HUES48 (cell line): Measurements from ENCODE around the gene PLXNA1.

Experiments used
- H3K27ac ChIP-seq: one replicate; pipeline ENCODE4 v1.7.0; 2013; ENCODE audit warnings: low read depth, low read length, inconsistent platforms
- H3K27me3 ChIP-seq: 2 replicates; pipeline ENCODE4 v1.6.1; 2013; ENCODE audit warnings: mild to moderate bottlenecking, low read length; ENCODE audit not compliant: control insufficient read depth, insufficient read depth
- H3K36me3 ChIP-seq: 2 replicates; pipeline ENCODE4 v1.6.1; 2013; ENCODE audit warnings: low read length; ENCODE audit not compliant: control insufficient read depth, insufficient read depth
- H3K4me1 ChIP-seq: 2 replicates; pipeline ENCODE4 v1.6.1; 2013; ENCODE audit warnings: mild to moderate bottlenecking, low read length; ENCODE audit not compliant: control insufficient read depth, insufficient read depth
- H3K4me3 ChIP-seq: 2 replicates; pipeline ENCODE4 v1.5.1; 2013; ENCODE audit warnings: mild to moderate bottlenecking, low read depth, low read length
- H3K9ac ChIP-seq: 2 replicates; pipeline ENCODE4 v1.6.1; 2013; ENCODE audit warnings: mild to moderate bottlenecking, low read depth, low read length, moderate library complexity
- H3K9me3 ChIP-seq: 2 replicates; pipeline ENCODE4 v1.6.1; 2013; ENCODE audit warnings: low read length; ENCODE audit not compliant: control insufficient read depth, insufficient read depth

The PLXNA1 gene

DNA sequence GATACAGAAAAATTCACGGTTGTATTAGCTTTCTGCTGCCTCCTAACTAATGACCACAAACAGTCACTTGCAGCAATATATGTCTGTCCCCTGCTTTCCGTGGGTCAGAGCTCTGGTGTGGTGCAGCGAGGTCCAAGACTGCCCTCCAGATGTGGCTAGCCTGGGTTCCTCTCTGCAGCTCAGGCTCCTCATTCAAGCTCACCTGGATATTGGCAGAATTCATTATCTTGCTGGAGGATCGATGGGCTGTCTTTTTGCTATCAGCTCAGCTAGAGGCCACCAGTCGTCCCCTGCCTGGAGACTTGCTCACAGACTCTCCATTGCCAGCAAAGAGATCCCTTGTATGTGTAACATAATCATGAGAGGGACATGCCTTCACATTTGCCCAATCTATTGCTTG is 12.8 kb upstream of the PLXNA1 start:
- no peak overlapping the region for H3K27ac ChIP-seq
- no peaks in the 10 kb centered on the region for H3K36me3 ChIP-seq
- no peaks in the 10 kb centered on the region for H3K27me3 ChIP-seq
- no peaks in the 10 kb centered on the region; the same call in 1 of the 2 replicates for H3K9me3 ChIP-seq
- no peak overlapping the region for H3K4me3 ChIP-seq
- 0 out of 2 replicates have a peak, but pooled peaks cover 5% of the 10 kb centered on the region for H3K4me1 ChIP-seq
- no peak overlapping the region for H3K9ac ChIP-seq

DNA sequence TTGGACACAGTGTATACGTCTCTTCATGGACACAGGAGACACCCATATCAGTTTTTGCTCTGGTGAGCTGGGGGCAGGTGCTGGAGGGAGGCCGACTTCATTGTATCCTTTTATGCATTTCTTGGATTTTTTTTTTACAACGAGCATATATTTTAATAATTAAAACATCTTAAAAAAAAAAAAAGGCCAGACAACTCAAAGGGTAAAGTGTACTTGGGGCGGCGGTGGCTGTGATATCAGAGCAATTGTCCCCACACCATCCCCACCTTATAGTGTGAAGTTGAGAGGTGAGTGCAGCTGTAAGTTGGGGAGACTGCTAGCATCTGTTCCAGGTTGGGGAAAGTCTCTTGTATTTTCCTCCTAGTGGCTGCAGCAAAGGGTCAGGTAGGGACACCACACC is 12.0 kb upstream of the PLXNA1 start:
- Histone ChIP-seq H3K4me3 (no peak overlapping the region), H3K36me3 (no peaks in the 10 kb centered on the region), H3K9me3 (no peaks in the 10 kb centered on the region; the same call in 1 of the 2 replicates), H3K4me1 (0 out of 2 replicates have a peak, but pooled peaks cover 5% of the 10 kb centered on the region), H3K9ac (no peak overlapping the region), H3K27me3 (no peaks in the 10 kb centered on the region), H3K27ac (no peak overlapping the region)

DNA sequence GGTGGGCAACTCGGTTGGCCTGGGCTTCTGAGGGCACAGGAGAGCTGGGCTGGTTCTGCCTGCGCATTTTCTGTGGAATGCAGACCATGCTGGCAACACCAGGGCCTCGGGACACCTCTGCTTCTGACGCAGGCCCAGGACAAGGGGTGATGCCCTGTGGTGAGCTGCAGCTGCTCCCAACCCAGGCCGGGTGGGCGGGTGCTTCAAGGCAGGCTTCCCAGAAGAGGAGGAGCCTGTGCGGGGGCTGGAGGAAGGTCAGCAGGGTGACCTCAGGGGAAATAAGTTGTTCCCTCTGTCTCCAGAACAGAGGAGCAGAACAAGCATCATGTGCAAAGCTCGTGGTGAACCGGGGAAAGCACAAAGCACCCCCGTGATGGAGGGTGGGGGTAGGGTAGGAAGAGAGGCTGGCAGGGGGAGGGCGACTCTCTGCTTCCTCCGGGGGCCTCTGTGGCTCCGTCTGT is 11.0 kb upstream of the PLXNA1 start:
- Histone ChIP-seq H3K4me3 (no peak overlapping the region), H3K36me3 (no peaks in the 10 kb centered on the region), H3K27ac (no peak overlapping the region), H3K9me3 (no peaks in the 10 kb centered on the region; the same call in 1 of the 2 replicates), H3K4me1 (0 out of 2 replicates have a peak, but pooled peaks cover 5% of the 10 kb centered on the region), H3K27me3 (no peaks in the 10 kb centered on the region), H3K9ac (no peak overlapping the region)

DNA sequence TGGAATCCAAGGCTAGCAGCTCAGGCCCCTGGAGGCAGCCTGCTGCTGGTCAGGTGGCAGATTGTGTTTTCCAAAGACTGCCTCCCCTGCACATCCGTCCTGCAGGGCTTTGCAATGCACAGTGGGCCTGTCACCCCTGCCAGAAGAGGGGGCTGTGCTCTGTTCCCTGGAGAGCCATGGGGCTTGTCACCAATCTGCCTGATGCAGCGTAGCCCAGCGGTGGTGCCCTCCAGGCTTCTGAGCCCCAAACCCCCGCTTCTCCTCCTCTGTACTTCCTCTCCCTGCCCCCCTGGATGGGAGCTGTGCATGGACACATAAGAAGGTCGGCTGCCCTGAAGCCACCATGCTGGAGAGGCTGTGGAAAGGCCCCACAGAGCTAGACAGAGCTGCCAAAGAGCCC is 10.0 kb upstream of the PLXNA1 start:
- no peak overlapping the region for H3K4me3 ChIP-seq
- no peaks in the 10 kb centered on the region for H3K36me3 ChIP-seq
- H3K9ac ChIP-seq = no peak overlapping the region
- H3K9me3 ChIP-seq = no peaks in the 10 kb centered on the region; the same call in 1 of the 2 replicates
- no peaks in the 10 kb centered on the region for H3K27me3 ChIP-seq
- H3K27ac ChIP-seq = no peak overlapping the region
- 0 out of 2 replicates have a peak, but pooled peaks cover 5% of the 10 kb centered on the region for H3K4me1 ChIP-seq

DNA sequence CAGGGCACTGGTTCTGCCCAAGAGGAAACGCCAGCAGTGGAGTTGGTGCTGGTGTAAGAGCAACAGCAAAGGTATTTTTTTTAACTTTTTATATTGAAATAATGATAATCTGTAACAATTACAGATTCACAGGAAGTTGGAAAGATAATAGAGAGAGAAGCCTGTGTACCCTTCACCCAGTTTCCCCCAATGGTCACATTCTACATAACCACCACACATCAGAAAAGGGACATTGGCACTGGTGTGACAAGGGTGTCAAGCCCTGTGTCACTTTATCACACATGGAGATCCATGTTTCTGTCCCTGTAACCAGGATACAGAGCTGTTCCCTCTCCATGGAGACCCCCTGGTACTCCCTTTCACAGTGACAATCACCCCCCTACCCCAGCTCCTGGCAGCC is 9.1 kb upstream of the PLXNA1 start:
- H3K4me1 ChIP-seq = 0 out of 2 replicates have a peak, but pooled peaks cover 5% of the 10 kb centered on the region
- H3K27ac ChIP-seq = no peak overlapping the region

DNA sequence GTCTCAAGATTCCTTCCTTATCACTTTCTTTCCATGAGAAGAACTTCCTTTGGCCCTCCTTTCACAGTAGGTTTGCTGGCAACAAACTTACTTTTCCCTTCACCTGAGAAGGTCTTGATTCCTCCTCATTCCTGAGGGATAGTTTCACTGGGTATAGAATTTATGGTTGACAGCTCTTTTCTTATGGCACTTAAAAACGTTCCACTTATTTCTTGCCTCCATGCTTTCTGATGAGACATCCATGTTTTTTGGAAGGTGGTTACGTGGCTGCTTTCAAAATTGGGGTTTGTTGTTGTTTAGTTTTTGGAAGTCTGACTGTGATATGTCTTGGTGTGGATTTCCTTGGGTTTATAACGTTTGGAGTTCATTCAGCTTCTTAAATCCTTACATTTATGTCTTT is 8.2 kb upstream of the PLXNA1 start:
- no peak overlapping the region for H3K4me3 ChIP-seq
- no peak overlapping the region for H3K27ac ChIP-seq
- no peaks in the 10 kb centered on the region for H3K27me3 ChIP-seq
- H3K36me3 ChIP-seq = no peaks in the 10 kb centered on the region
- no peaks in the 10 kb centered on the region; the same call in 1 of the 2 replicates for H3K9me3 ChIP-seq
- no peaks in the 10 kb centered on the region for H3K4me1 ChIP-seq
- H3K9ac ChIP-seq = no peak overlapping the region

More for the DNA sequence above, 9.1 kb upstream of the PLXNA1 start:
- Histone ChIP-seq H3K36me3 (no peaks in the 10 kb centered on the region), H3K9me3 (no peaks in the 10 kb centered on the region; the same call in 1 of the 2 replicates), H3K4me3 (no peak overlapping the region), H3K9ac (no peak overlapping the region), H3K27me3 (no peaks in the 10 kb centered on the region)

DNA sequence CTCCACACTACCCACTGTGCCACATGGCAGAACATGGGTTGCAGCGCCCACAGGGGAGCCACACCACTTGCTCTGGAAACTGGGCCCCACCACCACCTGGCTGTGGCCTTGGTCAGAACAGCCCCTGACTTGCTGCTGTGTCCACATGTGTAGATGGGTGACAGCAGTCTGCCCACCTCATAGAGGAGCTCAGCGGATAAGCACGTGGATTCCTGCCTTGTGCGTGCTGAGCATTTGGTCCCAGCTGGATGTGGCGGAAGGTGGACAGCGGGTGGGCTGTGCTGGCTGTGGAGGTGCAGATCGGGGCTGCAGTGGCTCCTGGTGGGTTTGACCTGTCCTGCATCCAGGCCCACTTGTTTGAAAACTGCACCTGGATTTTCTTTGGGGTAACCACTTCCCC is 6.0 kb upstream of the PLXNA1 start:
- H3K36me3 ChIP-seq = no peaks in the 10 kb centered on the region
- peaks cover 1% of the 10 kb centered on the region; the same call in 1 of the 2 replicates for H3K4me1 ChIP-seq
- no peak overlapping the region for H3K9ac ChIP-seq
- no peak overlapping the region for H3K4me3 ChIP-seq
- H3K9me3 ChIP-seq = no peaks in the 10 kb centered on the region; the same call in 1 of the 2 replicates
- no peak overlapping the region for H3K27ac ChIP-seq
- H3K27me3 ChIP-seq = peaks cover 9% of the 10 kb centered on the region

DNA sequence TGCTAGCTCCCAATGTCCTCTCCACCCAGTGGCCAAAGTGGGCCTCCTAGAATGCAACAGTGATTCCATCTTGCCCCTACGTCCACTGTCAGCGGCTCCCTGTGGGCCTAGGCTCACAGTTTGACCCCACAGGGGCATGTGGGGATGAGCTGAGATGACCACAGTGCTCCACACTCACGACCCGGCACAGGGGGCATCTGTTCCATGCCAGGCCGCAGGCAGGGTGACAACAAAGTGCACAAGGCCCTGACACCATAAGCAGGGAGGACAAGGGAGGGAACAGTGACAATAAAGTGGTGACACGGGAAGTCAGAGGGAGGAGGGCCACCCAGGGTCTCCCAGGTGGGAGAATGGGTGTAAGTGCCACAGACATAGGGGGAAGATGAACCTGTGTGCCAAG is 5.1 kb upstream of the PLXNA1 start:
- Histone ChIP-seq H3K27ac (no peak overlapping the region), H3K4me3 (no peak overlapping the region), H3K4me1 (peaks cover 4% of the 10 kb centered on the region), H3K9me3 (no peaks in the 10 kb centered on the region; the same call in 1 of the 2 replicates), H3K9ac (no peak overlapping the region), H3K27me3 (peaks cover 10% of the 10 kb centered on the region), H3K36me3 (no peaks in the 10 kb centered on the region)

DNA sequence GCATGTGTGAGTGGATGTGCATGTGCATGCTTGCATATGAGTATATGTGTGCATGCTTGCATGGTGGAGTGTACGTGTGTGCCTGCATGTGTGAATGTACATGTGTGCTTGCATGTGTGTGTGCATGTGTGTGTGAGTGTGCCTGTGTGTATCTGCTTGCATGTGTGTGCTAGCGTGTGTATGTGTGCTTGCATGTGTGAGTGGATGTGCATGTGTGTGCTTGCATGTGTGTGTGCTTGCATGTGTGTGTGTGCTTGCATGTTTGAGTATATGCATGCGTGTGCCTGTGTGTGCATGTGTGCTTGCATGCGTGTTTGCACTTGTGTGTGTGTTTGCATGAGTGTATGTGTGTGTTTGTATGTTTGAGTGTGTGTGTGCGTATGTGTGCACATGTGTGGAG is 4.6 kb upstream of the PLXNA1 start:
- H3K4me1 ChIP-seq = peaks cover 4% of the 10 kb centered on the region
- H3K36me3 ChIP-seq = no peaks in the 10 kb centered on the region
- no peak overlapping the region for H3K9ac ChIP-seq
- H3K9me3 ChIP-seq = no peaks in the 10 kb centered on the region; the same call in 1 of the 2 replicates
- no peak overlapping the region for H3K4me3 ChIP-seq
- H3K27me3 ChIP-seq = peaks cover 10% of the 10 kb centered on the region
- H3K27ac ChIP-seq = no peak overlapping the region

DNA sequence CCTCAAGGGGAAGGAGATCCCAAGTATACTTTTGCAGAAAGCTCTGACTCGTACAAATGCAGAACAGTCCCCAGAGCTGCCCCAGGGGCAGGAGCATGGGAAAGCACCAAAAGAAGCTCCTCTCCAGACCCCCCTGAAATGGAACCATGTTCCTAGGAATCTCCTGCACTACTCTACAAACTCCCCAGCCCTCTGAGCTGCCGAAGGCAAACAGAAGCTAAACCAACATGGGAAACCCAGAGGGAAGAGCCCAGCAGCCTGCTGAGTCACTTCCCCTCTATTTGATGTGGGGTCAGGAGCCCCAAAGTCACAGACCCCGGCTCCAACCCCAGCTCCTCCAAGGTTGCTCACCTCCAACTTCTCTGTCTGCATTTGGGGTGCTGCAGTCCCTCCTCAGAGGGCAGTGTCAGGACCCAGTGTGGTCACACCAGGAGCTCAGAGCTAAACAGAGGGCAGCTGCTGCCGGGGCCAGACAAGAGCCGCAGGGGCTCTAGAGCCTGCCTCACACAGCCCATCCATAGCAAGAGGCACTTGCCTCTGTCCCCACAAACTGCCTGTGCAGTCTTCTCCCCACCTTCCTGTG is 3.8 kb upstream of the PLXNA1 start:
- Histone ChIP-seq H3K9me3 (no peaks in the 10 kb centered on the region; the same call in 1 of the 2 replicates), H3K27me3 (peaks cover 10% of the 10 kb centered on the region), H3K27ac (no peak overlapping the region), H3K36me3 (no peaks in the 10 kb centered on the region), H3K4me3 (no peak overlapping the region), H3K9ac (no peak overlapping the region), H3K4me1 (peaks cover 4% of the 10 kb centered on the region)

DNA sequence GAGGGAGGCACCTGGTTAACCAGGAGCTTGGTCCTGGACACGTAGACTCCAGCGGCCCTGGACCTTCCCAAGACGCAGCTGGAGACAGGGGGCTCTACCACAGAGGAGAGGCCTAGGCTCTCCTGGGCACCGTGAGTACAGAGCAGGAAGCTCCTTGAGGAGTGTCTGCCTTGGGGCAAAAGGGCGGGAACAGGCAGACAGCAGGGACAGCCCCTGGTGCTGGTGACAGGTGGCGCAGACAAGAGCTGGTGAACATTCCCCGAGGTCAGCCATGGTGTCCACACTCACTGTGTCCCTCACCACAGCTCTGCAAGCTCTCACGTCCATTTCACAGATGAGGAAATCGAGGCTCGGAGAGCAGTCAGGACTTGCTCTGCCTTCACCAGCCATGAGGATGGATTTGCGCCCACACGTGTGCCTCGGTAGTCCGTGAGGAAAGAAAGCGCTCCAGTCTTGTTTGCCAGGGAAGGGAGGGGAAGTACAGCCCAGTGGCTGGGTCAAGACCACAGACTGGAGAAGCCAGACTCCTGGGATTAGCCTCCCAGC is 2.6 kb upstream of the PLXNA1 start:
- H3K27me3 ChIP-seq = peaks cover 10% of the 10 kb centered on the region
- no peak overlapping the region for H3K9ac ChIP-seq
- H3K9me3 ChIP-seq = no peaks in the 10 kb centered on the region
- H3K4me3 ChIP-seq = no peak overlapping the region
- no peaks in the 10 kb centered on the region for H3K36me3 ChIP-seq
- no peak overlapping the region for H3K27ac ChIP-seq
- peaks cover 11% of the 10 kb centered on the region for H3K4me1 ChIP-seq
